IPS DF 4.7 (cell line): ENCODE data around the gene EGR2.

Experiments used
- DNase-seq: peaks from one replicate; pipeline ENCODE4 v3.0.0-alpha.2; 2013; ENCODE audit warnings: low spot score; ENCODE audit errors: extremely low read depth

Gene EGR2

GRCh38 chr10:62818426-62819011 lies 2.4 kb upstream of the EGR2 start:
- no peak for DNase-seq

- DNase-seq, result no peak
Observed at GRCh38 chr10:62817766-62818425, 1.7 kb upstream of the EGR2 start.

- DNase-seq, result no peak
Observed at GRCh38 chr10:62817121-62817765, 1.1 kb upstream of the EGR2 start.

- DNase-seq, result no peak
Observed at GRCh38 chr10:62816076-62816330, 163 bp downstream of the EGR2 start.

GRCh38 chr10:62815381-62816075 lies 638 bp downstream of the EGR2 start:
- DNase-seq, result no peak

- DNase-seq, result no peak
Observed at GRCh38 chr10:62814756-62815380, 1.3 kb downstream of the EGR2 start.

GRCh38 chr10:62813981-62814380 lies 2.2 kb downstream of the EGR2 start:
- no peak for DNase-seq

- no peak for DNase-seq
Observed at GRCh38 chr10:62813453-62813852, 2.7 kb downstream of the EGR2 start.

- DNase-seq, result no peak
Observed at GRCh38 chr10:62812672-62813439, 3.3 kb downstream of the EGR2 start.

- DNase-seq, result no peak
Observed at GRCh38 chr10:62811159-62811875, 4.8 kb downstream of the EGR2 start.

- DNase-seq, result no peak
Observed at GRCh38 chr10:62810156-62810902, 5.8 kb downstream of the EGR2 start.

- no peak for DNase-seq
Observed at GRCh38 chr10:62806251-62806650, 9.9 kb downstream of the EGR2 start.

- DNase-seq, result no peak
Observed at GRCh38 chr10:62805231-62806099, 10.7 kb downstream of the EGR2 start.

GRCh38 chr10:62804356-62805230 lies 11.6 kb downstream of the EGR2 start, which contains the start of gene ADO:
Gene ADO (plus strand): TSS chr10:62804720. CDS start chr10:62805060, 340 bp downstream.
- DNase-seq, result no peak

GRCh38 chr10:62803724-62804355 lies 12.3 kb downstream of the EGR2 start:
- DNase-seq, result no peak

GRCh38 chr10:62801871-62802270 lies 14.3 kb downstream of the EGR2 start:
- DNase-seq, result no peak

- DNase-seq, result no peak
Observed at GRCh38 chr10:62796896-62797295, 19.3 kb downstream of the EGR2 start.
